GM10266 (cell line): ENCODE measurements around the gene LRP6.

Source experiments
- DNase-seq: peaks from one replicate; pipeline ENCODE4 v3.0.0; 2012; ENCODE audit errors: extremely low spot score
- CTCF ChIP-seq: IDR thresholded peaks from 2 replicates; pipeline ENCODE4 v1.5.1; 2012; ENCODE audit warnings: mild to moderate bottlenecking, low read depth; ENCODE audit not compliant: control insufficient read depth, insufficient read depth; ENCODE audit errors: missing control alignments

The LRP6 gene

GRCh38 chr12:12180575-12180974 lies 86.3 kb downstream of the LRP6 start:
- no peak for DNase-seq
- TF ChIP-seq CTCF: no peak

GRCh38 chr12:12180136-12180535 lies 86.7 kb downstream of the LRP6 start:
- no peak for TF ChIP-seq CTCF
- DNase-seq: no peak

DNA sequence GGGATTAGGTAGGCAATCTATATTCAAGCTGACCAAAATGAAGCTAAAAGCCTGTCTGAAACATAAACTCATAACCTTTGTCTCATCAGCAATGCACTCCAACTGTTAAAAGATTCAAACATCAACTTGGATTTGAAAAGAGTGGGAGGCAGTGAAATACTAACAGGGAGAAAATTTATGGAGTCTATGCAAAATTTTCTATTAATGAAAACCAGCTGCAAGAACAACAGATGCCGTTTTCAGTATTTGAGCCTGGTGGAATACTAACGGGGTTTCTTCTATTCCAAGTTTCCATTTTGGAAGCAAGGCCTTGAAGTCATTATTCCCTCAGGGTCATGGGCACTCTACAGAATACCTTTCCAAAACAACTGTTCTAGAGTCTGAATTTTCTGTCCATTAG lies 88.3 kb downstream of the LRP6 start:
- no peak for DNase-seq
- TF ChIP-seq CTCF: no peak

DNA sequence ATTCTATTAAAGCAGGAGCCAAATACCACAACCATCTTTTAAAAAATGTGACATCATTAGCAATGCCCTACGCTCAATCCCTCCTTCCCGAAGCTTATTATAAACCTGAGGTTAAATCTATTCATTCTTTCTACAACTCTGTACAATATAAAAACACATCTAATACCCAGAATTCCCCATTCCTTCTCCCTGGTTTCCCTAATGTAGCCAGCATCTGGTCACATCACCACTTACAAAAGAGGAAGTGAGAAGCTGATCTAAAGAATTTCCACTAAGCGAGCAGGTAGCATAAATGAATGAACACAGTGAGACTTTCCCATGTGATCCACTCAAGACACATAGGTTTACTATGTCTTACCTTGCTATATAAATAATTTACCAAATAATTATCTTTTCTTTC lies 90.4 kb downstream of the LRP6 start:
- no peak for TF ChIP-seq CTCF
- DNase-seq: peak; percentile 25

DNA sequence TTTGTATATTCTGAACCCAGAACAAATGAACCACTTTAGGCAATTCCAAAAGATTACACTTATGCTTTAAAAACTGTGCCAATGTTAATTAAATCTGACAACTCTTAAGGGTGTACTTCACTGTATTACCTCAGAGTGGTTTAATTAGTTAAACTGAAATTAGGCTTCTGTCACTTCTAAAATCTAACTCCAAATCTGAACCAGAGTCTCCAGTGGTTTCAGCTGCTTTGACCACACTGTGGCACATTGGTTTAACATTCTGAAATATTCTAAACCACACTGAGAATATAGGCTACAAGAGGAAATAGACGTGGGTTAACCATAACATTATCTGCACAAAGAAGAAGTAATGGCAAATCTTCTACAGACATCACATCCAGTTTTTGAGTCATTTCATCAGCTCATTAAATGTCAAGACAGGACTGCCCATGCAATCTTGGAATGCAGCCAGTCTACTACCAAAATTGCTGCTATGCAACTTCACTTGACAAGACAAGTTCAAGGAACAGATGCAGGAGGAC lies 94.8 kb downstream of the LRP6 start:
- DNase-seq: no peak
- TF ChIP-seq CTCF: no peak

DNA sequence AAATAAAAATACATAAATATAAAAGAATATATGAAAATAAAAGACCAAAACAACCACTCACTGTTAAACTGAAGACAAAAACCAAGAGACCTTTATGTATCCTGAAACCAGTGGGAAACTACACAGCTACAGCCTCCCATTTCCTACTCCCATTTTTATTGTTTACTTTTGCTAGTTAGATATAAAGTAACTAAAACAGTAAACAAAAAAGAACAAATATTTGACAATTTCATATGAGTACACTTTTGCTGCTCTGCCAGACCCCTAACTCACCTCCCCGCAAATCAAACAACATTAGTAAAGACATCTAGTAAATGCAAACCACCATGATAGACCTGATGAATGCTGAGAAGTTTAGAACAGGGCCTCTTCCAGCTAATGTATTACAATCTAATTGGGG lies 99.0 kb downstream of the LRP6 start:
- DNase-seq: no peak

GRCh38 chr12:12166751-12167150 lies 100.1 kb downstream of the LRP6 start:
- no peak for TF ChIP-seq CTCF

More for the DNA sequence above, 99.0 kb downstream of the LRP6 start:
- TF ChIP-seq CTCF: no peak

More at GRCh38 chr12:12166751-12167150, 100.1 kb downstream of the LRP6 start:
- no peak for DNase-seq
